IMR-90 (cell line): Measurements from ENCODE around the gene PARD3. TPM values are rescaled to one million over a fixed set of nuclear protein-coding genes. Genes with fewer than 3 reads are reported as not detected.

Experiments used
- ATAC-seq: fragments of 200-7000 bp; cut with Tn5 transposase; 2 replicates; pipeline ENCODE4 v1.9.1; 2020; ENCODE audit warnings: low read depth, mild to moderate bottlenecking, moderate library complexity
- BruUV-seq: library from RNA; stranded (reverse); fragments of 400-500 nt; replicated peaks from 2 replicates; lab custom pipeline; 2021; lab: Mats Ljungman, UMichigan
- CTCF ChIA-PET: fragments of 300-600 bp; formaldehyde crosslinking; extraction: SDS; loops from one replicate; lab custom pipeline; 2021; ENCODE audit warnings: antibody characterized with exemption; lab: Yijun Ruan, JAX
- POLR2A ChIA-PET: fragments of 300-600 bp; sonication (Branson Sonifier 250); formaldehyde crosslinking; loops from one replicate; lab custom pipeline; 2022; ENCODE audit warnings: antibody characterized with exemption; ENCODE audit not compliant: unreplicated experiment; lab: Charles Lee
- DNase-seq: peaks from one replicate; pipeline ENCODE4 v3.0.0; 2013
- H2AFZ ChIP-seq: replicated peaks from 2 replicates; pipeline ENCODE3; 2013; ENCODE audit warnings: low read length, mild to moderate bottlenecking; ENCODE audit not compliant: poor library complexity
- H2AK5ac ChIP-seq: 2 replicates; pipeline ENCODE4 v1.6.1; 2013; ENCODE audit warnings: low read depth, low read length, inconsistent platforms
- H2AK9ac ChIP-seq: replicated peaks from 2 replicates; pipeline ENCODE3; 2013; ENCODE audit warnings: mild to moderate bottlenecking, low read depth, low read length, moderate library complexity; ENCODE audit not compliant: poor library complexity
- H2BK120ac ChIP-seq: 2 replicates; pipeline ENCODE4 v1.6.1; 2013; ENCODE audit warnings: low read depth, low read length, inconsistent platforms
- H2BK15ac ChIP-seq: 3 replicates; pipeline ENCODE4 v1.6.1; 2013; ENCODE audit warnings: low read depth, low read length, inconsistent platforms
- H2BK20ac ChIP-seq: 2 replicates; pipeline ENCODE4 v1.6.1; 2013; ENCODE audit warnings: low read depth, mild to moderate bottlenecking, inconsistent platforms, low read length, moderate library complexity
- H2BK5ac ChIP-seq: 2 replicates; pipeline ENCODE4 v1.6.1; 2013; ENCODE audit warnings: mild to moderate bottlenecking, low read depth, low read length, inconsistent platforms; ENCODE audit not compliant: poor library complexity, severe bottlenecking
- H3K14ac ChIP-seq: replicated peaks from 2 replicates; pipeline ENCODE4 v1.6.1; 2013; ENCODE audit warnings: low read depth, low read length, inconsistent platforms
- H3K18ac ChIP-seq: 2 replicates; pipeline ENCODE4 v1.6.1; 2013; ENCODE audit warnings: low read depth, low read length, control low read depth
- H3K23ac ChIP-seq: 2 replicates; pipeline ENCODE4 v1.6.1; 2013; ENCODE audit warnings: low read depth, low read length, inconsistent platforms
- H3K27ac ChIP-seq: 2 replicates; pipeline ENCODE4 v1.5.1; 2013; ENCODE audit warnings: mild to moderate bottlenecking, control low read depth, low read length; ENCODE audit not compliant: insufficient read depth
- H3K27me3 ChIP-seq: 2 replicates; pipeline ENCODE4 v1.6.1; 2013; ENCODE audit warnings: low read length; ENCODE audit not compliant: control insufficient read depth, insufficient read depth
- H3K36me3 ChIP-seq: 2 replicates; pipeline ENCODE4 v1.6.1; 2013; ENCODE audit warnings: low read length, mixed read lengths; ENCODE audit not compliant: control insufficient read depth, insufficient read depth
- H3K4ac ChIP-seq: 2 replicates; pipeline ENCODE4 v1.6.1; 2013; ENCODE audit warnings: low read depth, low read length, inconsistent platforms
- H3K4me1 ChIP-seq: 2 replicates; pipeline ENCODE4 v1.6.1; 2013; ENCODE audit warnings: low read length, mixed read lengths; ENCODE audit not compliant: control insufficient read depth, insufficient read depth
- H3K4me2 ChIP-seq: 2 replicates; pipeline ENCODE4 v1.6.1; 2013; ENCODE audit warnings: low read depth, mild to moderate bottlenecking, control low read depth, low read length, moderate library complexity
- H3K4me3 ChIP-seq: 2 replicates; pipeline ENCODE4 v1.5.1; 2013; ENCODE audit warnings: low read depth, mild to moderate bottlenecking, control low read depth, low read length, moderate library complexity; ENCODE audit not compliant: insufficient read depth
- H3K56ac ChIP-seq: 2 replicates; pipeline ENCODE4 v1.6.1; 2013; ENCODE audit warnings: low read length, inconsistent platforms; ENCODE audit not compliant: insufficient read depth; ENCODE audit errors: extremely low read depth
- H3K79me1 ChIP-seq, 2 experiments: 2 replicates each; pipeline ENCODE4 v1.6.1; 2013; ENCODE audit warnings: low read length in 2 of 2, inconsistent platforms in 1 of 2, low read depth in 1 of 2
- H3K9ac ChIP-seq: 2 replicates; pipeline ENCODE4 v1.6.1; 2013; ENCODE audit warnings: low read depth, low read length, control low read depth
- H3K9me1 ChIP-seq: 2 replicates; pipeline ENCODE4 v1.6.1; 2013; ENCODE audit warnings: low read length, inconsistent platforms; ENCODE audit not compliant: insufficient read depth
- H3K9me3 ChIP-seq: 2 replicates; pipeline ENCODE4 v1.6.1; 2013; ENCODE audit warnings: low read length; ENCODE audit not compliant: control insufficient read depth, insufficient read depth
- H4K20me1 ChIP-seq: 2 replicates; pipeline ENCODE4 v1.6.1; 2013; ENCODE audit warnings: low read length, inconsistent platforms; ENCODE audit not compliant: insufficient read depth
- H4K5ac ChIP-seq: 2 replicates; pipeline ENCODE4 v1.6.1; 2013; ENCODE audit warnings: mild to moderate bottlenecking, low read depth, low read length, control low read depth
- H4K8ac ChIP-seq, 2 experiments: 2 replicates each; pipeline ENCODE4 v1.6.1; 2013; ENCODE audit warnings: low read depth in 2 of 2, low read length in 2 of 2, control low read depth in 1 of 2, inconsistent platforms in 1 of 2
- H4K91ac ChIP-seq: 2 replicates; pipeline ENCODE4 v1.6.1; 2013; ENCODE audit warnings: low read depth, low read length, inconsistent platforms; ENCODE audit not compliant: insufficient read depth
- MAFK ChIP-seq: IDR thresholded peaks from 2 replicates; pipeline ENCODE4 v1.6.1; 2012; ENCODE audit warnings: low read depth, low read length, improper control_type of control experiment
- RAD21 ChIP-seq: IDR thresholded peaks from 2 replicates; pipeline ENCODE4 v1.6.1; 2012; ENCODE audit warnings: low read length, improper control_type of control experiment
- WGBS, 2 experiments: methylation state at CpG; one replicate each; pipeline versions ENCODE4 v1.1.5 to v1.1.7; 2013; ENCODE audit warnings: missing lambda C conversion rate in 2 of 2; ENCODE audit not compliant: insufficient read length in 1 of 2; ENCODE audit errors: extremely low coverage in 2 of 2; 5-methylcytosine and 5-hydroxymethylcytosine counted together
- dilution Hi-C: fragments of 300-500 bp; cut with HindIII; formaldehyde crosslinking; loops from one replicate; pipeline ENCODE4 v1.14.3; 2018; ENCODE audit warnings: low sequenced_read_pairs; ENCODE audit not compliant: unreplicated experiment
- in situ Hi-C: fragments of 300-500 bp; cut with MboI; formaldehyde crosslinking; loops from 3 replicates; pipeline ENCODE4 v1.14.3; 2019; ENCODE audit warnings: low sequenced_read_pairs, inconsistent platforms, mixed read lengths
- intact Hi-C: fragments of 100-400 bp; cut with micrococcal nuclease; formaldehyde crosslinking; loops from 2 replicates; pipeline ENCODE4 v1.10.0; 2022
- polyA plus RNA-seq, 3 experiments: library from polyadenylated mRNA; depleted of rRNA; stranded (reverse); fragments of >200 nt; gene quantifications; 2 replicates each; pipeline ENCODE4 v1.2.3, GENCODE V29; 2012; ENCODE audit warnings: low replicate concordance in 1 of 3
- total RNA-seq: library from RNA; depleted of rRNA; stranded (reverse); fragments of >200 nt; gene quantifications from 2 replicates; pipeline ENCODE4 v1.2.3, GENCODE V29; 2012

The PARD3 gene
- total and polyA plus RNA-seq, 2 of the 4 experiments (the other 2 are of a cell fraction): 14.6 to 37.5 TPM

GRCh38 chr10:34126371-34127151, 688.5 kb downstream of the PARD3 start:
- Histone ChIP-seq H3K9me3 (no peaks in the 10 kb centered on the region), H3K79me1 (no peaks in the 10 kb centered on the region), H3K9me1 (no peaks in the 10 kb centered on the region), H2BK20ac (no peak overlapping the region), H2AK9ac (no peak overlapping the region), H4K91ac (no peak overlapping the region), H3K4me3 (no peak overlapping the region), H3K27ac (no peak overlapping the region), H3K4me1 (peaks cover 4% of the 10 kb centered on the region), H2BK15ac (no peak overlapping the region), H3K4ac (no peak overlapping the region), H3K18ac (no peak overlapping the region), H4K5ac (no peak overlapping the region), H4K20me1 (no peaks in the 10 kb centered on the region), H3K27me3 (no peaks in the 10 kb centered on the region), H3K14ac (no peak overlapping the region), H3K9ac (no peak overlapping the region), H3K4me2 (no peak overlapping the region), H2AFZ (no peak overlapping the region), H3K56ac (no peak overlapping the region), H2BK120ac (no peak overlapping the region), H2BK5ac (no peak overlapping the region), H4K8ac (no peak overlapping the region), H3K36me3 (no peaks in the 10 kb centered on the region), H3K23ac (no peak overlapping the region), H2AK5ac (no peak overlapping the region)
- no peak for ATAC-seq
- ChIA-PET POLR2A (no interaction called here), CTCF (interaction anchor here (0.6 to 0.8 kb wide), 2 partner anchors 452 to 796 kb away, joined by 3 read pairs; no protein-coding TSS in a partner anchor)
- no TSS peak for BruUV-seq
- in situ Hi-C loops: no loop called here
- TF ChIP-seq RAD21 (no peak), MAFK (no peak)
- WGBS, 2 experiments: no CpG with 5 or more reads among the region's 1 CpG
- DNase-seq: no peak
- dilution Hi-C loops: no loop called here
- intact Hi-C loops: no loop called here
